Measurements from ENCODE around the gene IL12RB1.

- no peak for TF ChIP-seq CTCF (IDR thresholded peaks at IDR 0.05)
- no peak for TF ChIP-seq POLR2A (IDR thresholded peaks at IDR 0.05)
Observed at GRCh38 chr19:18100710-18101109, 14.0 kb upstream of the IL12RB1 start.

Data from adrenal gland (tissue), 5 donors.